H1 (cell line): ENCODE data around the gene OSM. TPM values are rescaled to one million over a fixed set of nuclear protein-coding genes. Genes with fewer than 3 reads are reported as not detected.

ENCODE experiments used
- CTCF ChIA-PET: fragments of 300-600 bp; sonication (Branson Sonifier 250); formaldehyde crosslinking; loops from one replicate; lab custom pipeline; 2021; ENCODE audit not compliant: partially characterized antibody; lab: Charles Lee
- POLR2A ChIA-PET: fragments of 300-600 bp; sonication (Branson Sonifier 250); formaldehyde crosslinking; loops from one replicate; lab custom pipeline; 2021; ENCODE audit warnings: inconsistent platforms; ENCODE audit not compliant: partially characterized antibody; lab: Charles Lee
- DNase-seq, 2 experiments: peaks; one replicate each; pipeline versions ENCODE4 v3.0.0 to v3.0.0-alpha.2; 2010 to 2022; ENCODE audit warnings: low spot score in 2 of 2, low read depth in 1 of 2, mixed read lengths in 1 of 2
- FAIRE-seq: peaks from 2 replicates; lab custom pipeline; 2011; peaks lifted over from hg19 to GRCh38; lab: Jason Lieb, UNC
- H2AFZ ChIP-seq: 2 replicates; pipeline ENCODE4 v1.8.1; 2012; ENCODE audit warnings: low read length, inconsistent platforms
- H2AK5ac ChIP-seq: 2 replicates; pipeline ENCODE4 v1.6.1; 2013; ENCODE audit warnings: low read depth, low read length
- H2BK120ac ChIP-seq: replicated peaks from 2 replicates; pipeline ENCODE3; 2013; ENCODE audit warnings: low read depth, low read length, inconsistent platforms
- H2BK12ac ChIP-seq: 2 replicates; pipeline ENCODE4 v1.6.1; 2013; ENCODE audit warnings: low read depth, low read length
- H2BK15ac ChIP-seq: 2 replicates; pipeline ENCODE4 v1.6.1; 2013; ENCODE audit warnings: low read length
- H2BK20ac ChIP-seq: 2 replicates; pipeline ENCODE4 v1.6.1; 2013; ENCODE audit warnings: low read length
- H2BK5ac ChIP-seq: 2 replicates; pipeline ENCODE4 v1.6.1; 2013; ENCODE audit warnings: low read depth, low read length
- H3K14ac ChIP-seq: 2 replicates; pipeline ENCODE4 v1.6.1; 2013; ENCODE audit warnings: inconsistent platforms; ENCODE audit not compliant: insufficient read length
- H3K18ac ChIP-seq: 2 replicates; pipeline ENCODE4 v1.6.1; 2013; ENCODE audit warnings: low read length; ENCODE audit errors: extremely low read depth
- H3K23ac ChIP-seq: 2 replicates; pipeline ENCODE4 v1.6.1; 2013; ENCODE audit warnings: inconsistent platforms; ENCODE audit not compliant: insufficient read length
- H3K23me2 ChIP-seq: 2 replicates; pipeline ENCODE4 v1.6.1; 2013; ENCODE audit warnings: low read depth, low read length
- H3K27ac ChIP-seq: 2 replicates; pipeline ENCODE4 v1.6.1; 2011; ENCODE audit warnings: low read depth, low read length, inconsistent platforms
- H3K27me3 ChIP-seq, 4 experiments: replicated peaks in 1 of 4; 1 replicate in 1 of 4; 2 replicates in 3 of 4; pipeline versions ENCODE4 v1.6.1 to v1.8.1; 2011 to 2013; ENCODE audit warnings: low read length in 3 of 4, mild to moderate bottlenecking in 3 of 4, inconsistent platforms in 2 of 4, mixed read lengths in 2 of 4, moderate library complexity in 1 of 4; ENCODE audit not compliant: control insufficient read depth in 3 of 4, insufficient read depth in 3 of 4; ENCODE audit errors: extremely low read depth in 1 of 4
- H3K36me3 ChIP-seq, 4 experiments: 2 replicates each; pipeline versions ENCODE4 v1.6.1 to v1.8.1; 2011 to 2013; ENCODE audit warnings: mild to moderate bottlenecking in 4 of 4, low read length in 3 of 4, moderate library complexity in 2 of 4, control low read depth in 1 of 4, inconsistent platforms in 1 of 4; ENCODE audit not compliant: insufficient read depth in 4 of 4, control insufficient read depth in 2 of 4
- H3K4ac ChIP-seq: replicated peaks from 2 replicates; pipeline ENCODE3; 2013; ENCODE audit warnings: low read length, low read depth, mixed read lengths, inconsistent platforms; ENCODE audit not compliant: insufficient read length
- H3K4me1 ChIP-seq, 4 experiments: replicated peaks in 1 of 4; 1 replicate in 1 of 4; 2 replicates in 3 of 4; pipeline versions ENCODE4 v1.6.1 to v1.8.1; 2011 to 2013; ENCODE audit warnings: low read length in 3 of 4, inconsistent platforms in 2 of 4, mixed read lengths in 1 of 4; ENCODE audit not compliant: insufficient read depth in 4 of 4, control insufficient read depth in 3 of 4
- H3K4me2 ChIP-seq, 2 experiments: 2 replicates each; pipeline versions ENCODE4 v1.6.1 to v1.8.1; 2011 to 2013; ENCODE audit warnings: low read depth in 2 of 2, low read length in 2 of 2, control low read depth in 1 of 2, inconsistent platforms in 1 of 2, mild to moderate bottlenecking in 1 of 2; ENCODE audit not compliant: insufficient read depth in 1 of 2
- H3K4me3 ChIP-seq, 4 experiments: fragments of 200-600, 300-600 bp in 1 of 4; sonication (generic), shearing (Covaris generic), sonication (Bioruptor Twin) in 1 of 4; 2 replicates each; pipeline versions ENCODE4 v1.5.1 to v1.8.1; 2011 to 2016; ENCODE audit warnings: low read length in 4 of 4, low read depth in 3 of 4, control low read depth in 2 of 4, inconsistent platforms in 2 of 4, mild to moderate bottlenecking in 2 of 4, mixed read lengths in 1 of 4, moderate library complexity in 1 of 4; ENCODE audit not compliant: insufficient read depth in 2 of 4; ENCODE audit errors: extremely low read depth in 1 of 4
- H3K56ac ChIP-seq: replicated peaks from 2 replicates; pipeline ENCODE3; 2013; ENCODE audit warnings: low read depth, mild to moderate bottlenecking, mixed read lengths, low read length, inconsistent platforms; ENCODE audit not compliant: insufficient read length
- H3K79me1 ChIP-seq: 2 replicates; pipeline ENCODE4 v1.6.1; 2013; ENCODE audit warnings: low read depth, low read length, control low read depth
- H3K79me2 ChIP-seq, 2 experiments: 2 replicates each; pipeline versions ENCODE4 v1.6.1 to v1.8.1; 2012 to 2013; ENCODE audit warnings: low read length in 2 of 2, mild to moderate bottlenecking in 2 of 2, inconsistent platforms in 1 of 2; ENCODE audit not compliant: insufficient read depth in 2 of 2, control insufficient read depth in 1 of 2
- H3K9ac ChIP-seq, 4 experiments: replicated peaks in 1 of 4; 1 replicate in 1 of 4; 2 replicates in 3 of 4; pipeline versions ENCODE4 v1.6.1 to v1.8.1; 2011 to 2013; ENCODE audit warnings: low read depth in 3 of 4, low read length in 3 of 4, control low read depth in 2 of 4, mild to moderate bottlenecking in 2 of 4, moderate library complexity in 2 of 4, inconsistent platforms in 1 of 4; ENCODE audit errors: extremely low read depth in 1 of 4
- H3K9me3 ChIP-seq, 2 experiments: 2 replicates each; pipeline versions ENCODE4 v1.6.1 to v1.8.1; 2012 to 2013; ENCODE audit warnings: mild to moderate bottlenecking in 2 of 2, moderate library complexity in 2 of 2, control low read depth in 1 of 2, inconsistent platforms in 1 of 2, low read depth in 1 of 2, low read length in 1 of 2, mixed read lengths in 1 of 2; ENCODE audit not compliant: insufficient read depth in 2 of 2
- H4K20me1 ChIP-seq, 2 experiments: replicated peaks in 1 of 2; 2 replicates each; pipeline versions ENCODE3 to v1.8.1; 2011 to 2013; ENCODE audit warnings: inconsistent platforms in 2 of 2, low read length in 2 of 2, mild to moderate bottlenecking in 1 of 2; ENCODE audit not compliant: insufficient read depth in 2 of 2, control insufficient read depth in 1 of 2
- H4K5ac ChIP-seq: 2 replicates; pipeline ENCODE4 v1.6.1; 2013; ENCODE audit warnings: low read length, low read depth, mixed read lengths, inconsistent platforms; ENCODE audit not compliant: insufficient read length
- H4K8ac ChIP-seq: 2 replicates; pipeline ENCODE4 v1.8.0; 2013; ENCODE audit warnings: mild to moderate bottlenecking, moderate library complexity, low read length, inconsistent platforms; ENCODE audit not compliant: insufficient read depth; ENCODE audit errors: extremely low read depth
- H4K91ac ChIP-seq: replicated peaks from 2 replicates; pipeline ENCODE3; 2013; ENCODE audit warnings: low read length, mixed read lengths, inconsistent platforms; ENCODE audit not compliant: insufficient read length
- BCL11A ChIP-seq, 2 experiments: IDR thresholded peaks; one replicate each; pipeline ENCODE4 v1.6.1; 2011; ENCODE audit warnings: low read depth in 2 of 2, low read length in 2 of 2, mild to moderate bottlenecking in 2 of 2
- EP300 ChIP-seq, 2 experiments: IDR thresholded peaks; 1 replicate in 1 of 2; 2 replicates in 1 of 2; pipeline ENCODE4 v1.6.1; 2011 to 2012; ENCODE audit warnings: low read depth in 2 of 2, low read length in 2 of 2, mild to moderate bottlenecking in 2 of 2, borderline replicate concordance in 1 of 2, inconsistent platforms in 1 of 2, moderate library complexity in 1 of 2
- KDM4A ChIP-seq: IDR thresholded peaks from one replicate; pipeline ENCODE4 v1.7.1; 2012; ENCODE audit warnings: low read depth, mild to moderate bottlenecking, moderate library complexity, low read length, inconsistent platforms; ENCODE audit not compliant: severe bottlenecking
- PHF8 ChIP-seq: fragments of 200-600 bp; sonication (generic); conservative IDR thresholded peaks from 2 replicates; pipeline ENCODE4 v1.7.1; 2012; ENCODE audit warnings: low read depth, mild to moderate bottlenecking, inconsistent platforms, low read length, moderate library complexity
- RBBP5 ChIP-seq: IDR thresholded peaks from 2 replicates; pipeline ENCODE4 v1.7.1; 2012; ENCODE audit warnings: low read depth, mild to moderate bottlenecking, inconsistent platforms, low read length, moderate library complexity, borderline replicate concordance
- RFX5 ChIP-seq: IDR thresholded peaks from 2 replicates; pipeline ENCODE4 v1.6.1; 2011; ENCODE audit warnings: low read depth, low read length, improper control_type of control experiment, borderline replicate concordance
- SP1 ChIP-seq: IDR thresholded peaks from 2 replicates; pipeline ENCODE4 v1.6.1; 2011; ENCODE audit warnings: low read depth, low read length
- ZNF274 ChIP-seq: IDR thresholded peaks from 2 replicates; pipeline ENCODE4 v1.7.0; 2012; ENCODE audit warnings: low read length, borderline replicate concordance; ENCODE audit errors: extremely low read depth
- WGBS, 2 experiments: shearing (Covaris generic) in 1 of 2; methylation state at CpG; one replicate each; pipeline versions ENCODE4 v1.1.6 to v1.1.7; 2013 to 2015; ENCODE audit warnings: low lambda C conversion rate in 2 of 2, mixed read lengths in 2 of 2, inconsistent platforms in 1 of 2, low coverage in 1 of 2, missing lambda C conversion rate in 1 of 2; ENCODE audit not compliant: insufficient replicate concordance in 2 of 2, insufficient coverage in 1 of 2, insufficient read length in 1 of 2; ENCODE audit errors: extremely low coverage in 1 of 2, missing lambda C conversion rate in 1 of 2; 5-methylcytosine and 5-hydroxymethylcytosine counted together
- polyA plus RNA-seq, 7 experiments: library from polyadenylated mRNA; depleted of rRNA in 3 of 7; stranded (reverse) in 5 of 7; unstranded in 2 of 7; fragments of >200 nt in 5 of 7; fragments of 200-250 nt in 2 of 7; gene quantifications; 1 replicate in 5 of 7; 2 replicates in 1 of 7; 4 replicates in 1 of 7; pipeline versions ENCODE4 v1.2.1 to v1.2.3, GENCODE V29; 2011 to 2013; ENCODE audit warnings: missing spikeins in 2 of 7, mixed read lengths in 2 of 7
- total RNA-seq: library from RNA; stranded (reverse); fragmentation: NEBNext Ultra II Directional; extraction: Animal tissue kit (Norgen Biotek cat#: 25700); gene quantifications from 2 replicates; pipeline ENCODE4 v1.2.1, GENCODE V29; 2021
- TF ChIP-seq, protein P1 (sequence below), 3 experiments: IDR thresholded peaks; 1 replicate in 2 of 3; 2 replicates in 1 of 3; pipeline versions ENCODE4 v1.5.1 to v1.6.1; 2011; ENCODE audit warnings: low read length in 3 of 3, mild to moderate bottlenecking in 3 of 3, inconsistent platforms in 2 of 3, low read depth in 1 of 3, moderate library complexity in 1 of 3; ENCODE audit not compliant: insufficient read depth in 1 of 3; ENCODE audit errors: control extremely low read depth in 1 of 3

OSM gene
- total and polyA plus RNA-seq, 2 of the 8 experiments (the other 6 are each of a cell fraction or from before 2014, with no cell fraction given), result not detected

DNA sequence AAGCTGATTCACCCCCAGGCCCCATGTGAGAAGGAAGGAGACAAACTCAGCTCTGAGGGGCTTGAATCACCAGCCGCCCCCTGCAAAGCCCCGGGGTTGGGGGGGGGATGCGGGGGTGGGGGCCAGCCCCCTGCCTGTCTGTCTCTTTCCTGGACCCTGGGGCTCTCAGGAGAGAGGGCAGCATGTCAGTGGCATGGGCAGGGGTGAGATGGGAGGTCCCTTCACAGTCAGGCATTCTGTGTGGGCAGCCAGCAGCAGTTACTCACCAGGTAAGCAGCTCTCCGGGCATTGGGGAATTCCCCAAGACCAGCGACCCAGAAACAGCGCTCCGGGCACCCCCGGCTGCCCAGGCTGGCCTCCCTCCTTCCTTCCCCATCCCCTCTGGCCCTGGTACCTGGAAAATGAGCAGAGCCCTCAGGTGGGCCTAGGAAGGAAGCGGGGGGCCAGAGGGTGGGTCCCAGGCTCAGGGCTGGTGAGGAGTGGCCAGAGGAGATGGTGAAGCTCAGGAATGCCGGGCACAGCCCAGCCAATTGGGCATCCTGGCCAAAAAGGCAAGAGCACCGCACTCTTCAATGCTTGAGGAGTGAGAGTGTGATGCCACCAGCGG lies 15.9 kb downstream of the OSM start:
- H3K4me1 ChIP-seq, result peaks cover 4 to 18% (median 11%) of the 10 kb centered on the region in 4 experiments
- TF ChIP-seq PHF8 (no peak), KDM4A (no peak), ZNF274 (no peak), SP1 (no peak), RBBP5 (no peak), EP300 (IDR thresholded peaks at IDR 0.05; ENCODE audit: borderline replicate concordance in 1 of 2, low read depth in 2 of 2, low read length in 2 of 2) (no peak), BCL11A (IDR thresholded peaks at IDR 0.05; ENCODE audit: low read depth in 2 of 2, low read length in 2 of 2) (no peak), RFX5 (no peak)
- TF ChIP-seq, protein P1, sequence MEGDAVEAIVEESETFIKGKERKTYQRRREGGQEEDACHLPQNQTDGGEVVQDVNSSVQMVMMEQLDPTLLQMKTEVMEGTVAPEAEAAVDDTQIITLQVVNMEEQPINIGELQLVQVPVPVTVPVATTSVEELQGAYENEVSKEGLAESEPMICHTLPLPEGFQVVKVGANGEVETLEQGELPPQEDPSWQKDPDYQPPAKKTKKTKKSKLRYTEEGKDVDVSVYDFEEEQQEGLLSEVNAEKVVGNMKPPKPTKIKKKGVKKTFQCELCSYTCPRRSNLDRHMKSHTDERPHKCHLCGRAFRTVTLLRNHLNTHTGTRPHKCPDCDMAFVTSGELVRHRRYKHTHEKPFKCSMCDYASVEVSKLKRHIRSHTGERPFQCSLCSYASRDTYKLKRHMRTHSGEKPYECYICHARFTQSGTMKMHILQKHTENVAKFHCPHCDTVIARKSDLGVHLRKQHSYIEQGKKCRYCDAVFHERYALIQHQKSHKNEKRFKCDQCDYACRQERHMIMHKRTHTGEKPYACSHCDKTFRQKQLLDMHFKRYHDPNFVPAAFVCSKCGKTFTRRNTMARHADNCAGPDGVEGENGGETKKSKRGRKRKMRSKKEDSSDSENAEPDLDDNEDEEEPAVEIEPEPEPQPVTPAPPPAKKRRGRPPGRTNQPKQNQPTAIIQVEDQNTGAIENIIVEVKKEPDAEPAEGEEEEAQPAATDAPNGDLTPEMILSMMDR (IDR thresholded peaks at IDR 0.05; ENCODE audit: control extremely low read depth in 1 of 3, insufficient read depth in 1 of 3, low read depth in 1 of 3, low read length in 3 of 3), result no peak

More for the DNA sequence above, 15.9 kb downstream of the OSM start:
- ChIA-PET POLR2A (interaction anchor here (1.0 to 2.4 kb wide), 2 partner anchors 10 to 12 kb away, joined by 3 to 7 read pairs; no protein-coding TSS in a partner anchor), CTCF (interaction anchor here (0.9 to 2.1 kb wide), 9 partner anchors 13 to 143 kb away, joined by 3 to 8 read pairs (median 3); no protein-coding TSS in a partner anchor)
- Histone ChIP-seq H2BK20ac (no peak overlapping the region), H3K4me2 (no peak overlapping the region), H2BK15ac (no peak overlapping the region), H3K27ac (no peak overlapping the region), H2AFZ (no peak overlapping the region), H3K23me2 (peaks cover 9% of the 10 kb centered on the region; the same call in 1 of the 2 replicates), H3K36me3 (no peaks in the 10 kb centered on the region), H3K79me1 (no peaks in the 10 kb centered on the region), H3K79me2 (no peaks in the 10 kb centered on the region), H4K8ac (no peak overlapping the region; the same call in 1 of the 2 replicates), H2BK5ac (no peak overlapping the region), H2BK120ac (no peak overlapping the region), H3K56ac (no peak overlapping the region), H4K5ac (no peak overlapping the region), H3K9ac (no peak overlapping the region), H3K14ac (no peak overlapping the region), H2AK5ac (peak overlapping the region; percentile 65; the same call in 1 of the 2 replicates), H2BK12ac (0 out of 2 replicates have a peak overlapping the region, but pooled peaks have one; percentile 17), H3K27me3 (no peaks in the 10 kb centered on the region; a peak in 2 of 7 replicates), H3K18ac (no peak overlapping the region), H3K4me3 (no peak overlapping the region), H4K20me1 (peaks cover 0 to 2% of the 10 kb centered on the region in 2 experiments), H3K4ac (peak overlapping the region; percentile 15), H3K9me3 (no peaks in the 10 kb centered on the region), H3K23ac (no peak overlapping the region), H4K91ac (peak overlapping the region; percentile 29)
- WGBS, 2 experiments, result 73% methylated on average over 7 of the region's 12 CpGs; no CpG with 5 or more reads in 1 of the 2 experiments
- FAIRE-seq (no peak), DNase-seq (no peak)
